Endodermal cell (in vitro differentiated cells): Measurements from ENCODE around the gene RCC1. TPM values are rescaled to one million over a fixed set of nuclear protein-coding genes. Genes with fewer than 3 reads are reported as not detected.

Experiments used
- DNase-seq: peaks from one replicate; pipeline ENCODE4 v3.0.0-alpha.2; 2017
- H3K27ac ChIP-seq: 2 replicates; pipeline ENCODE4 v1.5.1; 2013; ENCODE audit warnings: mild to moderate bottlenecking, low read depth, low read length, moderate library complexity
- H3K27me3 ChIP-seq: 2 replicates; pipeline ENCODE4 v1.6.1; 2013; ENCODE audit warnings: mild to moderate bottlenecking, low read length, moderate library complexity; ENCODE audit not compliant: insufficient read depth, control insufficient read depth, poor library complexity, severe bottlenecking
- H3K36me3 ChIP-seq: 2 replicates; pipeline ENCODE4 v1.7.0; 2013; ENCODE audit warnings: mild to moderate bottlenecking, low read length, moderate library complexity; ENCODE audit not compliant: control insufficient read depth, insufficient read depth
- H3K4me1 ChIP-seq: one replicate; pipeline ENCODE4 v1.7.0; 2013; ENCODE audit warnings: low read length; ENCODE audit not compliant: control insufficient read depth, insufficient read depth
- H3K4me3 ChIP-seq: 2 replicates; pipeline ENCODE4 v1.5.1; 2013; ENCODE audit warnings: mild to moderate bottlenecking, low read length, moderate library complexity
- H3K9ac ChIP-seq: 2 replicates; pipeline ENCODE4 v1.6.1; 2013; ENCODE audit warnings: mild to moderate bottlenecking, low read length, moderate library complexity; ENCODE audit not compliant: poor library complexity, severe bottlenecking; ENCODE audit errors: extremely low read depth
- H3K9me3 ChIP-seq: 2 replicates; pipeline ENCODE4 v1.6.1; 2013; ENCODE audit warnings: mild to moderate bottlenecking, low read length, moderate library complexity; ENCODE audit not compliant: control insufficient read depth
- H3K27ac Mint-ChIP-seq: 2 replicates; pipeline ENCODE4 v1.8.0; 2020; ENCODE audit warnings: mixed read lengths
- H3K27me3 Mint-ChIP-seq: 2 replicates; pipeline ENCODE4 v1.8.0; 2021; ENCODE audit warnings: mild to moderate bottlenecking, mixed read lengths; ENCODE audit not compliant: insufficient read depth
- H3K36me3 Mint-ChIP-seq: 2 replicates; pipeline ENCODE4 v1.8.0; 2020; ENCODE audit warnings: low read depth, mixed read lengths
- H3K4me1 Mint-ChIP-seq: 2 replicates; pipeline ENCODE4 v1.8.0; 2020; ENCODE audit warnings: mixed read lengths
- H3K4me3 Mint-ChIP-seq: 2 replicates; pipeline ENCODE4 v1.8.0; 2020; ENCODE audit warnings: mild to moderate bottlenecking, moderate library complexity, mixed read lengths
- H3K9me3 Mint-ChIP-seq: 2 replicates; pipeline ENCODE4 v1.8.0; 2020; ENCODE audit warnings: mild to moderate bottlenecking, mixed read lengths
- CTCF ChIP-seq: fragments of 200-600 bp; sonication (generic); conservative IDR thresholded peaks from 2 replicates; pipeline ENCODE4 v1.5.0; 2021; ENCODE audit warnings: antibody characterized with exemption, mild to moderate bottlenecking
- WGBS, 2 experiments: methylation state at CpG; one replicate each; pipeline versions ENCODE4 v1.1.5 to v1.1.7; 2013; ENCODE audit warnings: missing lambda C conversion rate in 2 of 2, mixed read lengths in 1 of 2; ENCODE audit not compliant: insufficient coverage in 1 of 2, insufficient read length in 1 of 2; 5-methylcytosine and 5-hydroxymethylcytosine counted together
- total RNA-seq, 2 donors: library from RNA; stranded (reverse); fragmentation: NEBNext Ultra II Directional in 1 of 2; extraction: Animal tissue kit (Norgen Biotek cat#: 25700) in 1 of 2; gene quantifications; 2 replicates in 1 of 2; 3 replicates in 1 of 2; pipeline ENCODE4 v1.2.1, GENCODE V29; 2021

RCC1 gene
- total RNA-seq, 2 donors from 2014 or later: 55.4 to 65.3 TPM

DNA sequence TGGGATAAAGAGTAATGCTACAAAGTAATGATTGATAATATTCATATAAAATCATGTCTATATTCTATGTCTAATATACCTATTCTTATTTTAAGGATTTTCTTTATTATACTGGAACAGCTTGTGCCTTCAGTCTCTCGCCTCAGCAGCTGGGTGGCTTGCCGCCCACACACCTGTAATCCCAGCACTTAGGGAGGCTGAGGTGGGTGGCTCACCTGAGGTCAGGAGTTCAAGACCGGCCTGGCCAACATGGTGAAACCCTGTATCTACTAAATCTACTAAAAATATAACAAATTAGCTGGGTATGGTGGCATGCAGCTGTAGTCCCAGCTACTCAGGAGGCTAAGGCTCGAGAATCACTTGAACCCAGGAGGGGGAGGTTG lies 39.4 kb downstream of the RCC1 start:
- TF ChIP-seq CTCF: no peak
- H3K27ac Mint-ChIP-seq: no peak overlapping the region
- Histone ChIP-seq H3K4me1 (no peaks in the 10 kb centered on the region), H3K9me3 (no peaks in the 10 kb centered on the region), H3K4me3 (no peak overlapping the region), H3K27me3 (no peaks in the 10 kb centered on the region), H3K36me3 (no peaks in the 10 kb centered on the region), H3K9ac (no peak overlapping the region), H3K27ac (no peak overlapping the region)
- no peaks in the 10 kb centered on the region for H3K27me3 Mint-ChIP-seq
- no peak for DNase-seq
- no peak overlapping the region for H3K4me3 Mint-ChIP-seq
- no peaks in the 10 kb centered on the region for H3K4me1 Mint-ChIP-seq
- no peaks in the 10 kb centered on the region for H3K9me3 Mint-ChIP-seq
- H3K36me3 Mint-ChIP-seq: no peaks in the 10 kb centered on the region
- 90 to 100% methylated on average over 1 to 3 of the region's 4 CpGs for WGBS, 2 experiments

DNA sequence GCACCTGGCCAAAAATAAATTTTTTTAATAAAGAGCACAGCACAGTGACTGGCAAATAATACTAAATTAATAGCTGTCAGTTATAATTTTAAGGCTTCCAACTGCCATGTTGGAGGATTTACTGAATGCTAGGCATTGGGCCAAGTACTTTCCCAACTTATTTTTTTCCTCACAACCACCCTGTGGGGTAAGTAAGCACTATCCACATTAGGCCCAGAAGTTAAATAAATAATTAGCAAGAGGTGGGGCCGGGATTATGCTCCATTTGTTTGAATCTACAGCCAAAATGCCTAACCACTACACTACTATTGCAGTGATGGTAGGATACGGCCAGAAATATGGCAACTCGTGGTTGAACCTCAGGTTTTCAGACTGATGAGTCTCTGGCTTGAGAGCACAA lies 42.5 kb downstream of the RCC1 start:
- H3K4me1 Mint-ChIP-seq: no peaks in the 10 kb centered on the region
- no peak overlapping the region for H3K9ac ChIP-seq
- H3K27ac Mint-ChIP-seq: no peak overlapping the region
- TF ChIP-seq CTCF: no peak
- H3K27me3 Mint-ChIP-seq: peaks cover 1% of the 10 kb centered on the region
- no peaks in the 10 kb centered on the region for H3K4me1 ChIP-seq
- H3K27ac ChIP-seq: no peak overlapping the region
- WGBS, 2 experiments: 92 to 100% methylated on average over 1 to 3 of the region's 3 CpGs
- H3K9me3 Mint-ChIP-seq: no peaks in the 10 kb centered on the region
- no peak overlapping the region for H3K4me3 Mint-ChIP-seq
- no peaks in the 10 kb centered on the region for H3K27me3 ChIP-seq
- no peak overlapping the region for H3K4me3 ChIP-seq
- H3K9me3 ChIP-seq: no peaks in the 10 kb centered on the region
- H3K36me3 ChIP-seq: no peaks in the 10 kb centered on the region
- H3K36me3 Mint-ChIP-seq: no peaks in the 10 kb centered on the region
- DNase-seq: no peak

GRCh38 chr1:28551381-28551780 lies 45.5 kb downstream of the RCC1 start:
- H3K36me3 Mint-ChIP-seq: peaks cover 16% of the 10 kb centered on the region
- WGBS, 2 experiments: 95 to 98% methylated on average over 4 to 6 of the region's 6 CpGs

More at GRCh38 chr1:28551381-28551780, 45.5 kb downstream of the RCC1 start:
- DNase-seq: no peak
- Histone ChIP-seq H3K9ac (no peak overlapping the region), H3K4me1 (no peaks in the 10 kb centered on the region), H3K27ac (no peak overlapping the region), H3K4me3 (no peak overlapping the region), H3K27me3 (no peaks in the 10 kb centered on the region), H3K9me3 (no peaks in the 10 kb centered on the region), H3K36me3 (peaks cover 16% of the 10 kb centered on the region)
- no peak overlapping the region for H3K4me3 Mint-ChIP-seq
- no peaks in the 10 kb centered on the region for H3K9me3 Mint-ChIP-seq
- H3K27me3 Mint-ChIP-seq: peaks cover 1% of the 10 kb centered on the region
- no peaks in the 10 kb centered on the region for H3K4me1 Mint-ChIP-seq
- no peak for TF ChIP-seq CTCF
- H3K27ac Mint-ChIP-seq: no peak overlapping the region
